H54 (cell line): ENCODE results near the gene TEC.
"Not testable (repeated sequence)": the region's sequence is repeated elsewhere in the genome, so short reads cannot be mapped to it uniquely, and the experiment has no call there.

Source experiments
- DNase-seq: peaks from one replicate; pipeline ENCODE4 v3.0.0; 2011; ENCODE audit warnings: low spot score, mixed read lengths; ENCODE audit not compliant: insufficient read length
- FAIRE-seq: peaks from 3 replicates; lab custom pipeline; 2011; peaks lifted over from hg19 to GRCh38; lab: Jason Lieb, UNC
- POLR2A ChIP-seq: IDR thresholded peaks from 2 replicates; pipeline ENCODE4 v1.6.1; 2011; ENCODE audit warnings: low read depth, mild to moderate bottlenecking, low read length

TEC gene

GRCh38 chr4:48268956-48269860, at the start of gene TEC:
TSS of gene TEC (minus strand) at chr4:48269838. CDS start at chr4:48228614, 41,224 bp downstream.
- no peak for TF ChIP-seq POLR2A
- FAIRE-seq (no peak), DNase-seq (no peak)

- no peak for TF ChIP-seq POLR2A
- FAIRE-seq (peak; percentile 92), DNase-seq (no peak)
Measured at GRCh38 chr4:48315728-48316630, 46.3 kb upstream of the TEC start.

- FAIRE-seq = not testable (repeated sequence)
Measured at GRCh38 chr4:48314746-48315145, 45.1 kb upstream of the TEC start.

GRCh38 chr4:48311896-48312295, 42.3 kb upstream of the TEC start:
- no peak for TF ChIP-seq POLR2A
- FAIRE-seq (no peak), DNase-seq (no peak)

More at GRCh38 chr4:48314746-48315145, 45.1 kb upstream of the TEC start:
- DNase-seq = not testable (repeated sequence)

- FAIRE-seq = no peak
- TF ChIP-seq POLR2A = no peak
Measured at GRCh38 chr4:48308901-48309300, 39.3 kb upstream of the TEC start.

GRCh38 chr4:48307528-48307927, 37.9 kb upstream of the TEC start:
- DNase-seq (no peak), FAIRE-seq (no peak)
- no peak for TF ChIP-seq POLR2A

More at GRCh38 chr4:48308901-48309300, 39.3 kb upstream of the TEC start:
- no peak for DNase-seq

GRCh38 chr4:48305508-48305907, 35.9 kb upstream of the TEC start:
- no peak for FAIRE-seq
- TF ChIP-seq POLR2A = no peak

GRCh38 chr4:48300004-48300403, 30.4 kb upstream of the TEC start:
- no peak for FAIRE-seq
- TF ChIP-seq POLR2A = no peak
- DNase-seq = no peak

More at GRCh38 chr4:48305508-48305907, 35.9 kb upstream of the TEC start:
- no peak for DNase-seq

GRCh38 chr4:48299560-48299959, 29.9 kb upstream of the TEC start:
- DNase-seq (no peak), FAIRE-seq (no peak)
- TF ChIP-seq POLR2A = no peak

- no peak for FAIRE-seq
- DNase-seq = no peak
- TF ChIP-seq POLR2A = no peak
Measured at GRCh38 chr4:48297256-48297846, 27.7 kb upstream of the TEC start.

- no peak for DNase-seq
- no peak for FAIRE-seq
- no peak for TF ChIP-seq POLR2A
Measured at GRCh38 chr4:48296365-48296764, 26.7 kb upstream of the TEC start.

GRCh38 chr4:48295116-48295515, 25.5 kb upstream of the TEC start:
- TF ChIP-seq POLR2A = no peak
- DNase-seq = no peak
- no peak for FAIRE-seq

GRCh38 chr4:48292218-48292790, 22.7 kb upstream of the TEC start:
- FAIRE-seq, DNase-seq: not testable (repeated sequence)

- no peak for TF ChIP-seq POLR2A
- DNase-seq = peak; percentile 38
- no peak for FAIRE-seq
Measured at GRCh38 chr4:48290146-48290772, 20.6 kb upstream of the TEC start.

GRCh38 chr4:48286060-48286459, 16.4 kb upstream of the TEC start:
- not testable (repeated sequence) for DNase-seq, FAIRE-seq

GRCh38 chr4:48285640-48286039, 16.0 kb upstream of the TEC start:
- DNase-seq, FAIRE-seq: not testable (repeated sequence)
